ENCODE results near the gene MAP3K2. TPM values are rescaled to one million over a fixed set of nuclear protein-coding genes. Genes with fewer than 3 reads are reported as not detected.

The MAP3K2 gene
- total RNA-seq, 1 donor from 2014 or later, result 62.2 TPM

GRCh38 chr2:127401757-127402695 lies 14.3 kb upstream of the MAP3K2 start:
- H3K4me3 Mint-ChIP-seq (ENCODE audit: unreplicated experiment), result no peak overlapping the region
- H3K9ac ChIP-seq (ENCODE audit: low read length), result peak overlapping the region; percentile 20
- no peaks in the 10 kb centered on the region for H3K9me3 ChIP-seq (ENCODE audit: insufficient read depth, low read depth, low read length)
- no peaks in the 10 kb centered on the region for H3K27me3 ChIP-seq (ENCODE audit: insufficient read depth, low read length)
- no peak overlapping the region for H3K4me3 ChIP-seq (ENCODE audit: insufficient read depth, low read depth, low read length)
- H2AFZ ChIP-seq (ENCODE audit: low read depth, low read length), result no peak overlapping the region
- H3K36me3 Mint-ChIP-seq (ENCODE audit: low read depth, unreplicated experiment), result no peaks in the 10 kb centered on the region
- H3K4me1 Mint-ChIP-seq (ENCODE audit: low read depth, unreplicated experiment), result peaks cover 42% of the 10 kb centered on the region
- no peak overlapping the region for H3K27ac ChIP-seq (ENCODE audit: low read depth, low read length)
- no peaks in the 10 kb centered on the region for H3K27me3 Mint-ChIP-seq (ENCODE audit: low read depth, unreplicated experiment)
- peaks cover 29% of the 10 kb centered on the region for H3K4me1 ChIP-seq (ENCODE audit: insufficient read depth, low read length)
- H3K36me3 ChIP-seq (ENCODE audit: insufficient read depth, low read length), result no peaks in the 10 kb centered on the region
- H3K79me2 ChIP-seq (ENCODE audit: insufficient read depth, low read length), result no peaks in the 10 kb centered on the region
- peak overlapping the region; percentile 5 for H3K4me2 ChIP-seq (ENCODE audit: low read length)
- FAIRE-seq (no peak), DNase-seq (ENCODE audit: low read depth) (no peak)
- H3K9me3 Mint-ChIP-seq (ENCODE audit: unreplicated experiment), result peaks cover 2% of the 10 kb centered on the region
- H3K27ac Mint-ChIP-seq (ENCODE audit: unreplicated experiment), result peak overlapping the region; percentile 29
- H4K20me1 ChIP-seq (ENCODE audit: insufficient read depth, low read length), result no peaks in the 10 kb centered on the region
- TF ChIP-seq CTCF (IDR thresholded peaks at IDR 0.05; ENCODE audit: insufficient read depth, low read depth, low read length) (no peak), EZH2 (IDR thresholded peaks at IDR 0.05; ENCODE audit: insufficient read depth, low read length) (no peak)

DNA sequence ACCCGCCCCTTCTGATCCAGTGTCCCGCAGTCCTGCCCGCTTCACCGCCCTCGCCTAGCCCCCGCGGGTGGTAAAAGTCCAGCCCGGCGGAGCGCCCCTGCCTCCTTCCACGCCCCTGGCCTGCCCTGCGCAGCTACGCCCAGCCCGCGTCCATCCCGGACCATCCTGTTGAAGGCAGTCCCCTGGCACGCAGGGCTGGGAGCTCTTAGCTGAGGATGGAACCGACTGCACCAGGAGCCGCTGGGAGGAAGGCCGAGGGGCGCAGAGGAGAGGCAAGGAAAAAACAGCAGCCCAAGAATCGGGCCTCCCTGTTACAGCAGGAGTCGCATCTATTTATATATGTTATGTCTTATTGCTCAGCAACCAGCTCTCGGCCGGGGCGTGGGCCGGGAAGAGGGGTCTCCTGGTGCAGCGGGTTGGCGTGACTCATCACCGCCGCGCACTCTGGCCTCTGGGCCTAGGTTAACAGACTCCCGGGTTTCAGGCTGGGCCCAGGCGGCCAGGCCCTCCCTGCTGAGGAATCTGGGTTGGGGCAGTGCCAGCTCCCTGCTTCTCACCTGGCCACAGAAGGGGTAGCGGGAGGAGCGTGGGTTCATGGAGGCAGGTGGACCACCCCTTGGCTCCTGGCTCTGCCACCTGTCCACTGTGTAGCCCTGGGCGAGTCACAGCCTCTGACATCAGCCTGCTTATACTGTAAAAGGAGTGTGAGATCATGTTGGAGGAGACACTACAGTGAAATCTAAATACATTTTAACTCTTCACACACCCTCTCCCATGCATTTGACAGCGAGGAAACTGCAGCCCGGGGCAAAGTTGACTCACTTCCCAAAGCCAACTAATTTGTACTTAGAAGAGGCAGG lies 13.4 kb upstream of the MAP3K2 start:
- H3K27ac ChIP-seq (ENCODE audit: low read depth, low read length), result no peak overlapping the region
- DNase-seq (ENCODE audit: low read depth), result peak; percentile 31
- no peak overlapping the region for H3K4me3 Mint-ChIP-seq (ENCODE audit: unreplicated experiment)
- H3K27me3 Mint-ChIP-seq (ENCODE audit: low read depth, unreplicated experiment), result no peaks in the 10 kb centered on the region
- H4K20me1 ChIP-seq (ENCODE audit: insufficient read depth, low read length), result no peaks in the 10 kb centered on the region
- H3K4me1 Mint-ChIP-seq (ENCODE audit: low read depth, unreplicated experiment), result peaks cover 38% of the 10 kb centered on the region
- peaks cover 2% of the 10 kb centered on the region for H3K9me3 Mint-ChIP-seq (ENCODE audit: unreplicated experiment)
- no peaks in the 10 kb centered on the region for H3K79me2 ChIP-seq (ENCODE audit: insufficient read depth, low read length)
- peak overlapping the region; percentile 54 for H3K4me2 ChIP-seq (ENCODE audit: low read length)
- peak overlapping the region; percentile 20 for H3K9ac ChIP-seq (ENCODE audit: low read length)
- H3K36me3 Mint-ChIP-seq (ENCODE audit: low read depth, unreplicated experiment), result peaks cover 2% of the 10 kb centered on the region
- H3K9me3 ChIP-seq (ENCODE audit: insufficient read depth, low read depth, low read length), result no peaks in the 10 kb centered on the region
- peak overlapping the region; percentile 53 for H2AFZ ChIP-seq (ENCODE audit: low read depth, low read length)
- TF ChIP-seq EZH2 (IDR thresholded peaks at IDR 0.05; ENCODE audit: insufficient read depth, low read length) (no peak), CTCF (IDR thresholded peaks at IDR 0.05; ENCODE audit: insufficient read depth, low read depth, low read length) (no peak)
- peak overlapping the region; percentile 71 for H3K27ac Mint-ChIP-seq (ENCODE audit: unreplicated experiment)
- no peaks in the 10 kb centered on the region for H3K36me3 ChIP-seq (ENCODE audit: insufficient read depth, low read length)
- H3K4me1 ChIP-seq (ENCODE audit: insufficient read depth, low read length), result peaks cover 29% of the 10 kb centered on the region
- no peak overlapping the region for H3K4me3 ChIP-seq (ENCODE audit: insufficient read depth, low read depth, low read length)
- no peaks in the 10 kb centered on the region for H3K27me3 ChIP-seq (ENCODE audit: insufficient read depth, low read length)
- no peak for FAIRE-seq
